Fibroblast of mammary gland (primary cell): ENCODE results near the gene LPIN1.
"Not testable (repeated sequence)": the region's sequence is repeated elsewhere in the genome, so short reads cannot be mapped to it uniquely, and the experiment has no call there.

Experiments
- DNase-seq: peaks from one replicate; pipeline ENCODE4 v3.0.0-alpha.2; 2010; ENCODE audit warnings: low read depth
- H3K4me3 ChIP-seq: 2 replicates; pipeline ENCODE4 v1.5.1; 2011; ENCODE audit warnings: low read depth, mild to moderate bottlenecking, low read length, moderate library complexity; ENCODE audit not compliant: control insufficient read depth
- CTCF ChIP-seq: conservative IDR thresholded peaks from 2 replicates; pipeline ENCODE4 v1.5.1; 2011; ENCODE audit warnings: low read depth, low read length, inconsistent platforms; ENCODE audit not compliant: control insufficient read depth, insufficient read depth

The LPIN1 gene

GRCh38 chr2:11855064-11855760 lies 108.8 kb downstream of the LPIN1 start:
- DNase-seq: no peak
- TF ChIP-seq CTCF: no peak
- no peak overlapping the region for H3K4me3 ChIP-seq

- no peak for TF ChIP-seq CTCF
- no peak overlapping the region for H3K4me3 ChIP-seq
- DNase-seq: no peak
Measured at GRCh38 chr2:11856095-11856494, 109.7 kb downstream of the LPIN1 start.

- no peak overlapping the region for H3K4me3 ChIP-seq
- no peak for DNase-seq
- no peak for TF ChIP-seq CTCF
Measured at GRCh38 chr2:11858883-11859282, 112.5 kb downstream of the LPIN1 start.

- DNase-seq, H3K4me3 ChIP-seq: not testable (repeated sequence)
Measured at GRCh38 chr2:11859975-11860374, 113.5 kb downstream of the LPIN1 start.

GRCh38 chr2:11861044-11861443 lies 114.6 kb downstream of the LPIN1 start:
- DNase-seq: no peak
- TF ChIP-seq CTCF: no peak
- H3K4me3 ChIP-seq: no peak overlapping the region

DNA sequence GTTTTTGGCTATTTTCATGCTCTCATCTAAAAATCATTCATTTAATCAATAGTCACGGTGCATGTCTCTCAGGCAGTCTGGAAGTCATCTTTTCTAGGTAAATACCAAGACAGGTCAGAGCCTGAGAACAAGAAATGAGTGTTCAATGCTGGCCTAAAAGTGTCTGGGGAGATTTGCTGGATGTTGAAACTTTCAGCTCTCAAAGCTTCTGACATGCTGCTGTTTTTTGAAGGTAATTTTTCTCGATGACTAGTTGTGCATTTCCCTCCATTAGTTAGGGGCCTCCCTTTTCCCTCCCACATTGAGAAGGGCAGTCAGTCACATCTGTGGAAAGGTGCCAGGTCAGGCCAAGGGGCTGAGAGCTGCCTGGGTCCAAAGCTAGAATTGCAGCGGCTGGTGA lies 115.6 kb downstream of the LPIN1 start:
- no peak for DNase-seq
- no peak for TF ChIP-seq CTCF

GRCh38 chr2:11863103-11863502 lies 116.7 kb downstream of the LPIN1 start:
- no peak overlapping the region for H3K4me3 ChIP-seq
- DNase-seq: no peak
- no peak for TF ChIP-seq CTCF

More for the DNA sequence above, 115.6 kb downstream of the LPIN1 start:
- no peak overlapping the region for H3K4me3 ChIP-seq
